Cortex of kidney (tissue), 1 donor: ENCODE measurements around the gene GPHN.
"Not testable (repeated sequence)": the region's sequence is repeated elsewhere in the genome, so short reads cannot be mapped to it uniquely, and the experiment has no call there.

Experiments used
- DNase-seq: peaks from one replicate; lab custom pipeline; 2025; lab: John Stamatoyannopoulos, UW

Gene GPHN

GRCh38 chr14:66804141-66804540 lies 296.2 kb downstream of the GPHN start:
- DNase-seq, result no peak

GRCh38 chr14:66813636-66814035 lies 305.7 kb downstream of the GPHN start:
- no peak for DNase-seq

DNA sequence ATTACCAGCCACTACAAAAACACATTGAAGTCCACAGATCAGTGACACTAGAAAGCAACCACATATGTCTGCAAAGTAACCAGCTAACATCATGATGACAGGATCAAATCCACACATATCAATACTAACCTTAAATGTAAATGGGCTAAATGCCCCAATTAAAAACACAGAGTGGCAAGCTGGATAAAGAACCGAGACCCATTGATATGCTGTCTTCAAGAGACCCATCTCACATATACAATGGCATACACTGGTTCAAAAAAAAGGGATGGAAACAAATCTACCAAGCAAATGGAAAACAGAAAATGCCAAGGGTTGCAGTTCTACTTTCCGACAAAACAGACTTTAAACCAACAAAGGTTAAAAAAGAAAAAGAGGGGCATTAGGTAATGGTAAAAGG lies 307.7 kb downstream of the GPHN start:
- no peak for DNase-seq

DNA sequence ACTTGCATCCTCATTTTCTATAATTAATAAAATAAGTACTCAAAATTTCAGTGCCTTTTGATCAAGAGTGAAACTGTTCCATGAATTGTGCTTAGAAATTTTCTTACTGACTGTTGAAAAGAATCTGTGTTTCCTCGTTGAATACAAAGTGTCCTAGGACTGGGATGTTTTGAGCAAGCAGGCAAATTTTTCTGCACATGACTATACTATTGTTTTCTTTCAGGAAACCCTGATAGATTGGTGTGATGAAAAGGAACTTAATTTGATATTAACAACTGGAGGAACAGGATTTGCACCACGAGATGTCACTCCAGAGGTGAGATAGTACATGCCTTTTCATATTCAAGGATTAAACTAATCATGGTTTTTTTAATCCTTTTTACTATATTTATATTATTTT lies 316.3 kb downstream of the GPHN start:
- no peak for DNase-seq

GRCh38 chr14:66827182-66827581 lies 319.2 kb downstream of the GPHN start:
- no peak for DNase-seq

DNA sequence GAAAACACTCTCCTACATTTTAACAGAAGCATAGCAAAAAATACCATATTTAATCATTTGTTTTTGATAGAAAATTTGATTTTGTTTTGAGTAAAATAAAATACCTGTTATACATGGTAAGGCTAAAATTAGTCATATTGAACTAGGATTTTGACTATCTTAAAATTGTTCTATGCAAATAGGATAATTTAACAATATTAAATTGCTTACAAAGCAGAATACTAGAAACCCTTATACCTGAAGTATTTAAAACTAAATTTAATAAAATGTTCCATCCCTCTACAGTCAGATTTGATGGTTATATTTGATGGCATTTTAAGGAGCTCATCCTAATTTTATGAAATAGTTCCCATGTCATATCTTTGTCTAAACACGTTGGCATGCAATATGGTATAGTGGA lies 323.2 kb downstream of the GPHN start:
- no peak for DNase-seq

DNA sequence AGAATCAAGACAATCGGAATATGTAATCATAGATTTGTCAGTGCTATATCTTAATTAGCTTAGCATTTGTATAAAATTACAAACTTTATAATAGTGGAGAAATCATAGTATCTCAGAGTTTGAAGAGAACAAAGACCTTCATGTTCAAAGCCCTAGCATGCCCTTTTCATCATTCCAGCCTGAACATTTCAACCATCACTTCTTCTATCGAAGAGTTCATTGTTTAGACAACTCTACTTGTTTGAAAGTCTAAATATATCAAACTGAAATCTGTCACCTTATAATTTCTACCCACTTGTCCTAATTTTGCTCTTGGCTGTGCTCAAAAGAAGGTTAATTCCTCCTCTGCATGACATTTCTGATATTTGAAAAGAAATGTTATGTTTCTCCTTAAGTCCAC lies 325.9 kb downstream of the GPHN start:
- DNase-seq, result no peak

DNA sequence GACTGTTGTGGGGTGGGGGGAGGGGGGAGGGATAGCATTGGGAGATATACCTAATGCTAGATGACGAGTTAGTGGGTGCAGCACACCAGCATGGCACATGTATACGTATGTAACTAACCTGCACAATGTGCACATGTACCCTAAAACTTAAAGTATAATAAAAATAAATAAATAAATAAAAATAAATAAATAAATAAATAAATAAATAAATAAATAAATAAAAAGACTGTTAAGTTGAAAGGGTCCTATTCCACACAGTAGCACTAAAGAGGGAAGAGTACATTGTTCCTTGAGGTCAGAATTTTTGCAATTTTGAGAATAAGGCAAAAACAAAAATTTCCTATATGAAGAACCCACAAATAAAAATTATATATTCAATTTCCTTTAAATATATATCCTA lies 329.5 kb downstream of the GPHN start:
- not testable (repeated sequence) for DNase-seq

GRCh38 chr14:66842911-66843512 lies 335.1 kb downstream of the GPHN start:
- DNase-seq, result no peak

GRCh38 chr14:66850258-66850888 lies 342.4 kb downstream of the GPHN start:
- DNase-seq, result no peak

GRCh38 chr14:66853311-66853710 lies 345.4 kb downstream of the GPHN start:
- no peak for DNase-seq

DNA sequence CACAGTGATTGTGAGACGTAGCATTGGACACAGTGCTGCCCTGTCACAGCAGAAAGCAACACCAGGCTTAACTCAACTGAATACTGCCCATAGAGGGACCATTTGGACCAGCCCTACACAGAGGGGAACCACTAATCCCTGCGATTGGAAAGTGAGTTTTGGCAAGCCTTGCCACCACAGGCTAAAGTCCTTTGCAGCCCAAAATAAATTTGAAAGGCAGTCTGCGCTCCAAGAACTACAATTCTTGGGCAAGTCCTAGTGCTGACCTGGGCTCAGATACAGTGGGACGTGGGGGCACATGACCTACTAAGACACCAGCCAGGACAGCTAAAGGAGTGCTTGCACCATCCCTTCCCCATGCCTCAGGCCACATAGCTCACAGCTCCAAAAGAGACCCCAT lies 349.9 kb downstream of the GPHN start:
- DNase-seq, result no peak

DNA sequence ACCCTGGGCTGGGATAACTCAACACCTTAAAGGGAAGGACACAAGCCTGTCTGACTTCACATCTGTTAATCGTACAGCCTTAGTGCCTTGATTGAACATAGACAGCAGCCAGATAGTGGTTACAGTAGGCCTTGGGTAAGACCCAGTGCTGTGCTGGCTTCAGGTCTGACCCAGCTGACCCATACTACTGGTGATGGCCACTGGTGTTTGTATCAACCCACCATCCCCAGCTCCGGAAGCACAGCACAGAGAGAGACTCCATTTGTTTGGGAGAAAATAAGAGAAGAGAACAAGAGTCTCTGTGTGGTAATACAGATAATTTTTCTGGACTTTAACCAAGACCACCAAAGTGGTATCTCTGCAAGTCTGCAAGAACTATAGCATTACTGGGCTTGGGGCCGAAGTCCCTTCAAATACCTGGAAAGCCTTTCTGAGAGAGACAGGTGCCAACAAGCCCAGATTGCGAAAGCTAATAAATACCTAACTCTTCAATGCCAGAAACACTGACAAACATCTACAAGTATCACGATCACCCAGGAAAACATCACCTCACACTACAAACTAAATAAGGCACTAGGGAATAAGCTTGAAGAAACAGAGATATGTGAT lies 351.2 kb downstream of the GPHN start:
- no peak for DNase-seq

DNA sequence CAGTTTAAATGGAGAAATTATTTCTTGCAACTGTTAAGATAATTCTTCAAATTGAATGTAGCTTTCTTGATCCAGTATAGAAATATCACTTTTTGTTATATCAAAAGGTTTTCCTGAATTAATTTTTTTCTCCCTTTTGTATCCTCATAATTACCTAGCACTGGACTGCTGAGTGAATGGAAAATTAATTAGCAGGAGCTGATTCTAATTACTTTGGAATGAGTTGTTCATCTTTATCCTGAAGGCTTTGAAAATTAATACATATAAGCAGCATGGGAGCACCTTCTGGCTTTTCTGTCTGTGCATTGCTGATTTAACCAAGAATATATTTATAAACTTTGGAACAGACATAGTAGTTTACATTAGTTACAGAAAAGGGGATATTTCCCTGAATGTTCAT lies 373.6 kb downstream of the GPHN start:
- no peak for DNase-seq

DNA sequence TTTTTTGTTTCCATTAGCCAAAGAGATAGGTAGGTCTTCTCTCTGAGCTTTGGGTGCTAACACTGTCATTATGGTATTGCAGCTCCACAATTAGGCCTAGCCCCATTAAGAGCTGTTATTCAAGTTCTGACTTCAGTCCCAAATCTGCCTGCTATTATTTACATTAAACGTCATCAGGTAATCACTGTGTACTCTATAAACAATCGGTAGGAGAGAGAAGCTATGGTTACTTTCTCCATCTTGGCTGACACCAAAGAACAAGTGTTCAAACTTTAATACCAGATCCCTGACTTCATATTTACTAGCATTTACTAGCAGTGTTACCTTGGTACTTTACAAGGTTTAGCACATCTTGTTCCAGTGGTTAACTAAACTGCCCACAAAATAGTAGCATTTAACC lies 376.2 kb downstream of the GPHN start:
- DNase-seq, result no peak

DNA sequence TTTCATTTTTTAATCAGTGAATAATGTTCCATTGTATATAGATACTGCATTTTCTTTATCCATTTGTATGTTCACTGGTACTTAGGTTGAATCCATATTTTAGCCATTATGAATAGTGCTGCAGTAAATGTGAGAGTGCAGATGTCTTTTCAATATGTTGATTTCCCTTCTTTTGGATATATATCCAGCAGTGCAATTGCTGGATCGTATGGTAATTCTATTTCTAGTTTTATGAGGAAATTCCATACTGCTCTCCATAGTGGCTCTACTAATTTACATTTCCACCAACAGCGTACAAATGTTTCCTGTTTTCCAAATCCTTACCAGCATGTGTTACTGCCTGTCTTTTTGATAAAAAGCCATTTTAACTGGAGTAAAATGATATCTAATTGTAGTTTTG lies 392.8 kb downstream of the GPHN start:
- DNase-seq, result no peak

- DNase-seq, result no peak
Observed at GRCh38 chr14:66910311-66910840, 402.4 kb downstream of the GPHN start.

DNA sequence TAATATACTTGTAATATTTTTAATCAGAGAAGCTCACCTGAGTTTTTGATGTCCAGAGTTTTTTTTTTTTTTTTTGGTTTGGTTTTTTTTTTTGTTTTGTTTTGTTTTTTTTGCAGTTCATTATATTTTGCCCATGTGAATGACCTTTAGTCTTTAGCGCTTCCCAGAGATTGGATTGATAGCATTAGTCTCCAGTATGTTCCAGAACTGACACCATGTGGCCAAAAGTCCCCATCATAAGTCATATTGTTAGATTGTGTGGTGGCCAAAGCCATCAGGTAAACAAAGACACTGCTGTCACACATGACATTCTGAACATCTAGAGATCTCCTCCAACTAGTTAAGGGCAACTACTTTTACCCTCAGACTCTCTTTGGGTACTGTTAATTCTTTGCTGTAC lies 408.5 kb downstream of the GPHN start:
- DNase-seq, result no peak

GRCh38 chr14:66918527-66918926 lies 410.6 kb downstream of the GPHN start:
- no peak for DNase-seq

- no peak for DNase-seq
Observed at GRCh38 chr14:66920196-66920595, 412.2 kb downstream of the GPHN start.

- DNase-seq, result no peak
Observed at GRCh38 chr14:66923251-66923650, 415.3 kb downstream of the GPHN start.

GRCh38 chr14:66939409-66939808 lies 431.5 kb downstream of the GPHN start:
- DNase-seq, result no peak

- no peak for DNase-seq
Observed at GRCh38 chr14:66944872-66945271, 436.9 kb downstream of the GPHN start.

GRCh38 chr14:66955159-66955558 lies 447.2 kb downstream of the GPHN start:
- no peak for DNase-seq
